Activated CD4-positive, alpha-beta T cell treated with anti-CD3 and anti-CD28 coated beads, Interleukin-2, amount 50 U/mL, for 4 hours (primary cell): ENCODE measurements around the gene LIMS4.
"Not testable (repeated sequence)": the region's sequence is repeated elsewhere in the genome, so short reads cannot be mapped to it uniquely, and the experiment has no call there.

ENCODE experiments used
- DNase-seq, 2 experiments: peaks; one replicate each; pipeline ENCODE4 v3.0.0-alpha.2; 2020

The LIMS4 gene, protein sequence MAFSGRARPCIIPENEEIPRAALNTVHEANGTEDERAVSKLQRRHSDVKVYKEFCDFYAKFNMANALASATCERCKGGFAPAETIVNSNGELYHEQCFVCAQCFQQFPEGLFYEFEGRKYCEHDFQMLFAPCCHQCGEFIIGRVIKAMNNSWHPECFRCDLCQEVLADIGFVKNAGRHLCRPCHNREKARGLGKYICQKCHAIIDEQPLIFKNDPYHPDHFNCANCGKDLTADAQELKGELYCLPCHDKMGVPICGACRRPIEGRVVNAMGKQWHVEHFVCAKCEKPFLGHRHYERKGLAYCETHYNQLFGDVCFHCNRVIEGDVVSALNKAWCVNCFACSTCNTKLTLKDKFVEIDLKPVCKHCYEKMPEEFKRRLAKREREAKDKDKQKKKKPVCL

DNA sequence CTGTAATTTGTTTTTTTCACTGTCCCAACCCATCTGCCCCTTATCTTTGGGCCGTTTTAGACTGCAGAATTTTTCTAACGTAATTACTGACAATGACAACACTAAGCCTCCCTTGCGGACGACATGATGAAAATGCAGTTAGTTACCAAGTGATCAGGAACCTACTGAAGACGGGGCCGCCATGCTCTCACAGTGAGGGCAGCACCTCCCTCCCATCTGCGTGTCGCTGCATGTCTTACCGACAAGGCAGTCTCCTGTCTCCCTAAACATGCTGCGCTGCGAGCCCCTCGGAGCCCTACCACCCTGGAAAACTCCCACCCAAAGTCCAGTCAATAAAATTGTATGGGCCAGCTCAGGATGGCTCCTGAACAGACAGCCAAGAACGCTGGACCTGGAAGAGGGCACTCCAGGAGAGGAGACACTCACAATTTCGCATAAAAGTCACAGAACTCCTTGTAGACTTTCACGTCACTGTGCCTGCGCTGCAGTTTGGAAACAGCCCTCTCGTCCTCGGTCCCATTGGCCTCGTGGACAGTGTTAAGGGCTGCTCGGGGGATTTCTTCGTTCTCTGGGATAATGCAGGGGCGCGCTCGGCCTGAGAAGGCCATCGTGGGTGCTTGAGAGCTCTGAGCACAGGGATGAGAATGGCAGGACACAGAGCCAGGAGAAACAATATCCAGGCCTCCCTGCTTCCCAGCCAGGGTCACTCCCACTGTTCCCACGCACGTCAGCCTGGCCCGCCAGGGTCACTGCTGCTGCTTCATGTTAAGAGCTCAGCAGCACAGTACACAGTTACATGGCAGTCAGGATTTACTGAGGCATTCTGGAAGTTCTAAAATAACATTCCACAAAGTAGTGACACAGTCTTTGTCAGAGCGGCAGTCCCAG is at the start of gene LIMS4:
LIMS4 (minus strand) TSS at position 646 of the 888 bp plus-strand sequence; CDS start at position 608, 38 bp downstream.
- DNase-seq, result not testable (repeated sequence)

DNA sequence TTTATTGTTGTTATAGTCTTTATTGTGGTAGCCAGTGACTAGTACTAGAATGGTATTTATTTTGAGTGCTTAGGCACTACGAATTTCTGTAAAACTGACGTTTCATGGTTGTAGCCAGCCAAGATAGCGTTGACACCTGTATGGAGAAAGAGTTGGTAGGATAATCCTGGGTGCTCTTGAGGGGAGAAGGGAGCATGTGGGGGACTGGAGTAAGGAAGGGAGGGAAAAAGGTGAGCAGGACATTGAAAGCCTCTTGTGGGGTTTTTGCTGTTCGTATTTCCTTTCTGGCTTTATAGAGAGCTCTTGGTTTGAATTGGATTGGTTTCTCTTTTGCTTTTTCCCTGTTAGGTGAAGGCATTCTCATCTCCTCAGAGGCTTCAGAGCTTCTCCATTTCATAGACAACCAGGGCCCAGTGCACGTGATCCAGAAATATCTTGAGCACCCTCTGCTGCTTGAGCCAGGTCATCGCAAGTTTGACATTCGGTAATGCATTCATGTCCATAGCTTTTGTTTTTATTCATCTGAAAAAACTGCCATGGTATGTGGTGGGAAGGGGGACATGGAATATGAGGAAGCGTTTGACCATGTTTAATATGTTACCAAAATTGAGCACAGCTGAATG is 27.2 kb upstream of the LIMS4 start:
- DNase-seq, result not testable (repeated sequence)

DNA sequence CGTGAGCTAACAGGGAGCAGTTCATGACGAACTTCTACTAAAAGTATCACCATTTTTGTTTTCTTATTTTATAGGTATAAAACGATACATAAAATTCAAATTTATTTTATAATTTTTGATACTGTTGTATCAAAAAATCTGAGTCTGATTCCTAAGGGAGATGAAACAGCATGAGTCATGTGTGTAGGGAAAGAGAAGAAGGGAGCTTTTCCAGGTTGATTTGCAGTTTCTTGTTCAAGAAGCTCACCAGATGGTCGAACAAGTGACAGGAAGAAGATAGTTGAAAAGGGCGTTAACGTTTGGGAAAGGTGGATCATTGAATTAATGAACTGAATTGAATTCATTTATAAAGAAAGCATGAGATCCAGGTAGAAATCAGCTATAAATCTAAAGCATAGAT is 23.4 kb upstream of the LIMS4 start:
- not testable (repeated sequence) for DNase-seq

DNA sequence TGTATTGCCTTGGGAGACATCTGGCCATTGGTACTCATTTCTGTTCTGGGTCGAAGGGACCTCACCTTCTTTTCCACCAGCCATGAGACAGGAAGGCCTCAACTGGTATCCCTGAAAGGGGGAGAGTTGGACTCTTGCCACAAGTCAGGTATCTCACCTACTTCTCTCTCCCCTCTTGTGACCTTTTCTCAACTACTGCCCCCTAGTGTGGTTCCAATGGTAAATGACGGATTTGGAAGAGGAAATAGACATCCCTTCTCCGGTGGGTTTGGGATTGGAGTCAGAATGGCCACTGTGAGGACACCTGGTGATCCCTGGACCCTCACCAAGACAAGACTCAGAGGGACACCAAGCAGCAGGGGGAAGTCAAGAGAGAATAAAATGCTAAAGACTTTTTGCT is 21.9 kb upstream of the LIMS4 start:
- not testable (repeated sequence) for DNase-seq

DNA sequence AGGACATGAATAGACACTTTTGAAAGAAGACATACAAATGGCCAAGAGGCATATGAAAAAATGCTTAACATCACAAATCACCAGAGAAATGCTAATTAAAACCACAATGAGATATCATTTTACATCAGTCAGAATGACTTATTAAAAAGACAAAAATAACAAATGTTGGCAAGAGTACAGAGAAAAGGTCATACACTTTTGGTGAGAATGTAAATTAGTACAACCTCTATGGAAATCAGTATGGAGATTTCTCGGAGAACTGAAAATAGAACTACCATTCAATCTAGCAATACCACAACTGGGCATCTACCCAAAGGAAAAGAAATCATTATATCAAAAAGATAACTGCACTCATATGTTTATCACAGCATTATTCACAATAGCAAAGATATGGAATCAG is 16.4 kb upstream of the LIMS4 start:
- not testable (repeated sequence) for DNase-seq

DNA sequence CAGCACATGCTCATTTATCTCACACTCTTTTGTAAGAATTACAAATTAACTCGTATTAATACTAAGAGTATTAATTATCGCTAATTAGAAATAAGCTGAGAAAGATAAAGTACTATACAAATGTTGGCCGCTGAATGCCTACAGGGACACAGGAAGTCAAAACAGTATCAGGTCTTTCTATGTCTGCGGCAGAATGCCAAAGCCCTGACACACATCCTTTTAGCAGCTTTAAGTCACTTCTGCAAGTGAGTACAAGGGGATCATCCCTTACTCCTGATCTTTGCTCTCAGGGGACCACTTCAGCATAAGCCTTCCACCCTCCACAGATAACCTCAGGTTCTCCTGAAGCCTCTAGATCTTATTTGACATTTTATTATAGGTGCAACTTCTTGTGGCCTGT is 10.1 kb upstream of the LIMS4 start:
- not testable (repeated sequence) for DNase-seq

DNA sequence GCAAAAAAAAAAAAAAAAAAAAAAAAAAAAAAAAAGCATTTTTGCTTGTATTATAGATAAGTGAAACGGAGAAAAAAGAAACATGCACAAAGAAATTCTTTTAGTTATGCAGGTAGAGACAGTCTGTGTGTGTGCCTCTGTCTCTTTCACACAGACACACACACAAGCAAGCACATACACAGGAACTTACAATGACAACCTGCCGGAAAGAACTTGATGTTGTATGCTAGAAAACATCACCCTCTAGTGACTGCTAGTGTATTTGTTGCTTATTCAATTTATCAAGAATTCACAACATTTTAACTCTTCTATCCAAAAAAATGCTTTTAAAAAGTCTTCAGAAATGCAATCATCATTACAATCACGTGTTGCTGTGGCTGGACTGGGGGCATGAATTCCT is 8.6 kb upstream of the LIMS4 start:
- not testable (repeated sequence) for DNase-seq

DNA sequence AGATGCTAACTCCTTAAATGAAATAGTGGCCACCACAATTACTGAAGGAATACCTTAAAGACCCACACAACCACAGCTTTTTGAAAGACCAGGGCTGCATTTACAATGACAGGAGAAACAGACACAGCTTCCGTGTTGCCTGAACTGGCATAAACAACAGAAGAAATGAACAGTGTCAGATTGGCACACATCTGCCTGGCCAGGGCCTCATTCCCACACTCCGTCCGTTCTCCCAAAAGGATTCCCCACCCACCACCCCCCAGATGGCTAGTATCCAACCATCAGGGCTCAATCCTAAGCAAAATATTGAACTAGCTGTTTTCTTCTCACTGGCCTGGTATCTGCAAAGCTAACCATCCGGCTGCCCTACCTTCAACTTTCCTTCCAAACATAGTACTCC is 7.5 kb upstream of the LIMS4 start:
- DNase-seq, result not testable (repeated sequence)

DNA sequence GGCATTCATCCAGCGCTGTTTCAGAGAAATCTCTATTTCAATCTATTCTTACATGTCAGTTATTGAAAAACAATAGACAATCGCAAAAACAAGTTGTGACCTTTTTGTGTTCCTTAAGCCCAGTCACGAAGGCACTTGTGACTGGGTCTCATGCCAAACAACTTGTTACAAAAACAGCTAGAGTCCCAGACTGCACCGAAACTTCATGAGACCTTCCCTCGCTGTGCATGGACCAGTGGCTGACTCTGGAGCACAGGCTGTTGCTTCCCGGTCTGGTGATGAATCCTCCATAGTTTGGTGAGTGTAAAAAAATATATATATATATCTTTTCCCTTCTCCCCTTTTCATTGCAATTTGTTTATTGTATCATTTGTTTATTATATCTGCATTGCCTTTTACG is 4.8 kb upstream of the LIMS4 start:
- DNase-seq, result not testable (repeated sequence)

DNA sequence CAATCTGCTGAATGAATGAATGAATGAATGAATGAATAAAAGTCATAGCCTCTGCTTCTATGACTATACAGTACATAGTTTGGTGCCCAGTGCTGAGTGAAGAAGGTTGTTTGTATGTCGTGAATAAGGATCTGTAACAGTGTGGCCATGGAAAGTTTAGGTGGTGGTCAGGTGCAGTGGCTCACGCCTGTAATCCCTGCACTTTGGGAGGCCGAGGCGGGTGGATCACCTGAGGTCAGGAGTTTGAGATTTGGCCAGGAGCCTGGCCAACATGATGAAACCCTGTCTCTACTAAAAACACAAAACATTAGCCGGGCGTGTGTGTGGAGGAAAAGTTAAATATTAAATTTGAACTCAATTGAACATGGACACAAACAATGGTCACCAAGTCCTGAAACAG is 4.3 kb upstream of the LIMS4 start:
- not testable (repeated sequence) for DNase-seq

DNA sequence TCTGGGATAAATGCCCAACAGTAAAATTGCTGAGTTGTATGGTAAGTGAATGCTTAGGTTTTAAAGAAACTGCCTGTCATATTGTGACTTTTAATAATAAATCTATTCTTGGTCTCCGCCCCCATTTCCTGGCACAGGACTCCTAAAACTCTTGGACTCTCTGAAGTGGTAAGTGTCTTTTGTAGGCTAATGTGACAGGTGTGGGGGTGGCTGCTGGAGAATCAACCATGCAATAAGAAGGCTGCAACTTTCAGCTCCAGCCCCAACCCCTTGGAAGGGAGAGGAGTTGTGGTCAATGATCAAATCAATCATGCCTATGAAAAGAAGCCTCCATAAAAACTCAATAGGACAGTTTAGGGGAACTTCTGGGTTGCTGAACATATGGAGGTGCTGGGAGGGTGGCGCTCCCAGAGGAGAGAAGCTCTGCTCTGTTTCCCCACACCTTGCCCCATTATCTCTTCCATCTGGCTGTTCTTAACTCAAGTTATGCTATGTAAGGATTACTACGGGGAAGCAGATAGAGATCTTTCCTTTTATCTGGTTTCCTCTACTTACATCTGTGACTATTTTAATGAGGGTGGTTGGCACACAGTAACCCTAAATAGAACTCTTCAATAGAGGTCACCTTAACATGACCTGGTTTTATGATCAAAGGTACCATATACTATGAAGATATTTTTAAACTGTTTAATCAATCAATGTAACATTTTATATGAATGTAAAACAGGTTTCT is 3.2 kb upstream of the LIMS4 start:
- not testable (repeated sequence) for DNase-seq

DNA sequence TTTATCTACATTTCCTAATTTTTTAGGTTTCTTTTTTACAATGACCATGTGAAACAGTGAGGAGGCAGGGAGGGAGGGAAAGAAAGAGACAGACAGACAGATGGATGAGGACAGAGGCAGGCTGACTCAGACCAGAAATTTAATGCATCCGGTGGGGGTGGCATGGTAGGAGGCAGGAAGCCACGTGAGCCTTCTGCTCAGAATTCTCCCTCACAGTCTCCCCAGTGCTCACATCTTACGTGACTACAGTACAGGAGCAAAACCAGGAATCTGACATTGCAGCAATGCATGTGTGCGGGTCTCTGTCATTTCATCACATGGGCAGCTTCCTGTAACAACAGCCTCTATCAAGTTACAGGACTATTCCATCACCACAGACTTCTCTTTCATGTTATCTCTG is 2.3 kb upstream of the LIMS4 start:
- not testable (repeated sequence) for DNase-seq

DNA sequence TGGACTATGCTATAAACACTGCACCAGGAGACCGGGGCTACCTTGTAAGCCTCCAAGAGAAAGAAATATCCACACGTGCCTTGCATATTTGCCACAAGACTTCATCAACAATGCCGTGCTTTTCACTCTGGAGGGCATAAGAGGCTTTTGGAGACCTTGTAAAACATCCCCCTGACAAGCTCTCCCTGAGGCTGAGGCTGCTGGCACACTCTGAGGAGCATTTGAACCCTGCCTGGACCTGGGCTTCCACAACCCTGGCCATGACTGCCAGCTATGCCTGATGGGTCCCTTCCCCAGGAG is 393 bp upstream of the LIMS4 start:
- not testable (repeated sequence) for DNase-seq

DNA sequence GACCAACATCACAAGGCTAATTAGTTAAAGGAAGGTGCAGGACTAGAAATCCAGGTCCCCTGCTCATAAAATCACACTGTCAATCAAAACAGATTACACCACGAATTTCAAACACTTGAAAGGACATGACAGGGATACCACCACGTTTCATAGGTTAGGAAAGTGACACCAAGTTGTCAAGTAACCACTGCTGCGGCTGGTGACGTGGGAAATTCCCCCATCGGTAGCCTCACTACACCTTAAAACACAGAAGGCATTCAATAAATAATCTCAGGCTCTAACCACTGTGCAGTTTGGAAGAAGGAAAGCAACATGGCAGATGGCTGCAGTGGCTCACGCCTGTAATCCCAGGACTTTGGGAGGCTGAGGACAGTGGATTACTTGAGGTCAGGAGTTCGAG is 3.7 kb downstream of the LIMS4 start:
- DNase-seq, result not testable (repeated sequence)

DNA sequence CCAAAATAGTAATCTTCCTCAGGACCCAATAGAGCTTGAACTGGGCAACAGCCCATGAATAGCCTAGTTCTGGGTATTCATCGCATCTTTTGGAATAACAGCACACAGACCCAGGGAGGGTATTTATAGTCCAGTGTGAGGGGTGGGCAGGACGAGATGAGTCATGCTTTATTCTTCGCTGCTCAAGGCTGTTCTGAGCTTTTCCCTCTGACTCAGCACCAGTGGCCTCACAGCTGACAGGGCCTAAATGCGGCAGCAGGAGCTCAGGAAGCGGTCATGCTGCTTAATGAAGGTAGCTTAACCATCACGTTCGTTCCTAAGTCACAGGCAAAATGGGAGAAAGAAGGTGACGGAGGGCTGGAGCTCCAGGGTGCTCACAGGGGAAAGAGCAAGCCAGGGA is 7.3 kb downstream of the LIMS4 start:
- not testable (repeated sequence) for DNase-seq

DNA sequence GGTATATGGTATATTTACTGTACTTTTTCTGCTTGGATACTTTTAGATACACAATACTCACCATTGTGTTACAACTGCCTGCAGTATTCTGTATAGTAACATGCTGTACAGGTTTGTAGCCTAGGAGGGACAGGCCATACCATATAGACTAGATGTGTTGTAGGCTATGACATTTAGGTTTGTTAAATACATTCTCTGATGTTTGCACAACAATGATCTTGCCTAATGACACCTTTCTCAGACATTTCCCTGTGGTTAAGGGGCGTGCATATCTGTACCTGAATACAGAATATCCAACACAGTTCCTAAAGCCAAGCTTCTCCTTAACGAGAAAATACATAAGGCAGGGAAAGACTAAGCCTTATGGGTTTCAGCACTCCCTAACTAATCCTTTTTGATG is 10.2 kb downstream of the LIMS4 start:
- DNase-seq, result not testable (repeated sequence)

DNA sequence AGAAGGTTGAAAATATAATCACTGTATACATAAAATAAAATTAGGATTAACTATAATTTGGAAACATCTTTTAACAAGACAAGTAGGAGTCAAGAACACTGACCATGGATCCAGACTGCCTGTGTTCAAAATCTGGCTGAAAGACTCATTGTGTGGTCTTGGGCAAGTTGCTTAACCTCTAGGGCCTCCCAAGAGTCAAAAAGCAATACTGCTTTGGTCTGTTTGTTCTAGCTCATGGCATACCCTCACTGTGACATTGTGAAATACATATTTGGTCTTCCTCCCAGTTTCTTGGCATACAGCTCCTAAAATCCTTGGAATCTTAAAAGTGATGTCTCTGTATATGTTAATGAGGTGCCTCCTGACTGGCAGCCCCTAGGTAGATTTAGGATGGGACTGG is 12.3 kb downstream of the LIMS4 start:
- DNase-seq, result not testable (repeated sequence)

DNA sequence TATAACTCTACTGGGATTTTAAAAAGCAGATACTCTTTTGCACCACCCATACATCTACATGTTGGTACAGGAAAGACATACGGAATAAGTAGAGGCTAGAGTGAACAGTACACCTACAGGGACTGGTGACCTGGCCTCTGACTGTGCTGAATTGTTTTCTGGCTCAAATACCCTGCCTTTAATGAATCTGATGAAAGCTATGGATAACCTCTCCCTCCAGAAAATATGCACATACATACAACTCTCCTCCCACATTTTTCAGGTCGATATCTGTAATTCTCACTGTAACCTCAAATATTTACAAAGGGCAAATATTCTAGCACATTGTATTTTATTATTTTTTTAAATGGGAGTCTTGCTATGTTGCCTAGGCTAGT is 15.4 kb downstream of the LIMS4 start:
- DNase-seq, result not testable (repeated sequence)

DNA sequence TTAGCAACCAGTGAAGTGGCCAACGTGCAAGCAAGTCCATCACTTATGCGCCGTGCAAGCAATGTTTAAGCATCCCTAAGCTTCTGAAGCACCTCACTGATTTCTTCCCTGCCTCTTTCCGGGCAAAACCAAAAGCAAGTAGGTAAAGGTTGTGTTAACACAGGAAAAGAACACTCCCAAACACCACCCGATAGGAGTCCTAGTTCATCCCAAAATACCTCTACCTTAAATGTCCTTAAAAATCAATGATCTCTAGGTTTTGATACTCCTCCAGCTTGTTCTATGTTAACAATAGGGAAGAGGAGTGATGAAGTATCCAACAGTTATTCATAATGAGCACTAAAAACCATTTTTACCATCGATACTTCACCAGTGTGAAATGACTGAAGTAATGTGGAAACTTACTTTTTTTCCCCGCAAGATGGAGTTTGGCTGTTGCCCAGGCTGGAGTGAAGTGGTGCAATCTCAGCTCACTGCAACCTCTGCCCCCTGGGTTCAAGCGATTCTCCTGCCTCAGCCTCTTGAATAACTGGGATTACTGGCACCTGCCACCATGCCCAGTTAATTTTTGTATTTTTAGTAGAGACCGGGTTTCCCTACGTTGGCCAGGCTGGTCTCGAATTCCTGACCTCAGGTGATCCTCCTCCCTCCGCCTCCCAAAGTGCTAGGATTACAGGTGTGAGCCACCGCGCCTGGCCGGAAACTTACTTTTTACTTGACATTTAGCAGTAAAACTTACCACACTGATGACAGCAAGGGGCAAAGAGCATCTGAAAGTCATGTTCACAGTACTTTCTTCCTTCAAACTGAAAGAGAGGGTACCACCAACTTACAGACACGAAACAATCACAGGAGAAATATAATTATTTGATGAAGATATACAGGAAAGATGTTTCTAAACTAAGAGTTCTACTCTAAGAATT is 16.1 kb downstream of the LIMS4 start:
- DNase-seq, result not testable (repeated sequence)

DNA sequence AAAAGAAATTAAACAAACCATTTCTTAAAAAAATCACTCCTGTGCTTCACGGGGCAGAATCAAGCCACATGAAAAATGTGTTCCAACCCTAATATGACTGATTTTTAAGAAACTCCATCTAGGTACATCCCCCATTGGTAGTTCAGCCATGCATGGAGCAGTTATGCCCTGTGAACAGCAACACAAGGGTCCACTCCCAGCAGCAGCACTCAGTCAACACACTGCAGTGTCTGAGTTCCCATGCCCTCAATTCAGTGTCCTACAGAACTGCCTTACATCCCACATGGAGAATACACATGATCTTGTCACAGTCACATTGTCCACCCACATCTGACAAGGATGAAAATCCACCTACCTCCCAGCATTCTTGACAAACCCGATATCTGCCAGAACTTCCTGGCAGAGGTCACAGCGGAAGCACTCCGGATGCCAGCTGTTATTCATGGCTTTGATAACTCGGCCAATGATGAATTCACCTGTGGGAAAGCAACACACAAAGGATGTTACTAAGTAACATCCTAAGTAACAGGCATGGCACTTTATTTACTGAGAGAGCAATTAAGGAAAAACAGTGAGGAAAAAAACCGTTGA is 17.4 kb downstream of the LIMS4 start:
- not testable (repeated sequence) for DNase-seq

DNA sequence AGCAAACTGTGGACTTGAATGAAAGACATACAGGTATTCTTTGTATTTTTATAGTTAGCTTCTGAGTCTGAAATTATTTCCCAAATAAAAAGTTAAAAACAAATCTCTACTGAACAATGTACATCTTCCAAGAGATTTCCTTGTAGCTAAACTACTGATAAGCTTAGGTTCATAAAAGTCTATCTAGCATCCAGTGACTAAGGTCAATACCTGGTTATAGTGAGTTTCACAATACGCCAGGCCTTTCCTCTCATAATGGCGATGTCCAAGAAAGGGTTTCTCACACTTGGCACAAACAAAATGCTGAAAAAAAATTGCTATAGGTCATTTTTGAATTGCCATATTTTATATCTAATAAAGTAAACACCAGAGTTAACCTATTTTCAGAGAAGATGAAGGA is 21.7 kb downstream of the LIMS4 start:
- not testable (repeated sequence) for DNase-seq
